GM23338 (cell line): ENCODE measurements around the gene KRTAP4-3.

Experiments
- CTCF ChIP-seq, 2 experiments: fragments of 200-600 bp in 1 of 2; sonication (generic) in 1 of 2; conservative IDR thresholded peaks; 2 replicates each; pipeline versions ENCODE4 v1.5.1 to v1.6.1; 2016 to 2017; ENCODE audit warnings: antibody characterized with exemption in 2 of 2, low read depth in 2 of 2, mild to moderate bottlenecking in 2 of 2, moderate library complexity in 1 of 2
- EZH2phosphoT487 ChIP-seq: fragments of 200-600 bp; sonication (generic); IDR thresholded peaks from one replicate; pipeline ENCODE4 v1.8.1; 2018; ENCODE audit warnings: antibody characterized with exemption; ENCODE audit not compliant: unreplicated experiment
- POLR2AphosphoS5 ChIP-seq: IDR thresholded peaks from 2 replicates; pipeline ENCODE4 v1.6.1; 2016; ENCODE audit warnings: antibody characterized with exemption, low read depth
- REST ChIP-seq: IDR thresholded peaks from one replicate; pipeline ENCODE4 v1.6.1; 2018; ENCODE audit warnings: antibody characterized with exemption; ENCODE audit not compliant: unreplicated experiment

- TF ChIP-seq REST (no peak), CTCF (conservative IDR thresholded peaks at IDR 0.05; ENCODE audit: low read depth in 2 of 2) (no peak), POLR2AphosphoS5 (no peak), EZH2phosphoT487 (no peak)
These were observed 33.9 kb downstream of the KRTAP4-3 start for GRCh38 chr17:41133880-41134735.
